Neural progenitor cell (in vitro differentiated cells): Measurements from ENCODE around the gene COPS8. TPM values are rescaled to one million over a fixed set of nuclear protein-coding genes. Genes with fewer than 3 reads are reported as not detected.

ENCODE experiments used
- DNase-seq: peaks from one replicate; pipeline ENCODE4 v3.0.0-alpha.2; 2016; ENCODE audit warnings: low spot score
- H2AFZ ChIP-seq: fragments of 200-600 bp; sonication (generic); replicated peaks from 2 replicates; pipeline ENCODE4 v1.6.1; 2016; ENCODE audit warnings: antibody characterized with exemption
- H3F3A ChIP-seq: fragments of 200-600 bp; sonication (generic); 2 replicates; pipeline ENCODE4 v1.6.1; 2016; ENCODE audit warnings: antibody characterized with exemption, low read depth
- H3K27ac ChIP-seq: fragments of 200-600 bp; sonication (generic); 2 replicates; pipeline ENCODE4 v1.5.1; 2016; ENCODE audit warnings: mild to moderate bottlenecking
- H3K27me3 ChIP-seq: fragments of 200-600 bp; sonication (generic); 2 replicates; pipeline ENCODE4 v1.6.1; 2016; ENCODE audit warnings: mild to moderate bottlenecking, moderate library complexity
- H3K36me3 ChIP-seq: fragments of 200-600 bp; sonication (generic); 2 replicates; pipeline ENCODE4 v1.5.1; 2016
- H3K4me1 ChIP-seq: fragments of 200-600 bp; sonication (generic); 2 replicates; pipeline ENCODE4 v1.6.1; 2016; ENCODE audit warnings: mixed run types
- H3K4me2 ChIP-seq: fragments of 200-600 bp; sonication (generic); 2 replicates; pipeline ENCODE4 v1.6.1; 2016
- H3K4me3 ChIP-seq: fragments of 200-600 bp; sonication (generic); 2 replicates; pipeline ENCODE4 v1.5.1; 2016
- H3K79me2 ChIP-seq: fragments of 200-600 bp; sonication (generic); 2 replicates; pipeline ENCODE4 v1.6.1; 2016; ENCODE audit warnings: low read depth
- H3K9ac ChIP-seq: fragments of 200-600 bp; sonication (generic); 2 replicates; pipeline ENCODE4 v1.6.1; 2016
- H3K9me3 ChIP-seq: fragments of 200-600 bp; sonication (generic); 2 replicates; pipeline ENCODE4 v1.5.1; 2016; ENCODE audit warnings: low read depth
- H4K20me1 ChIP-seq: fragments of 200-600 bp; sonication (generic); 2 replicates; pipeline ENCODE4 v1.6.1; 2016; ENCODE audit warnings: low read depth
- H3K27ac Mint-ChIP-seq: 3 replicates; pipeline ENCODE4 v1.8.0; 2021; ENCODE audit warnings: mixed read lengths
- H3K27me3 Mint-ChIP-seq: 2 replicates; pipeline ENCODE4 v1.8.0; 2022; ENCODE audit warnings: low read depth, mild to moderate bottlenecking, inconsistent platforms, moderate library complexity, mixed read lengths; ENCODE audit not compliant: insufficient read depth
- H3K36me3 Mint-ChIP-seq: 3 replicates; pipeline ENCODE4 v1.8.0; 2021; ENCODE audit warnings: mixed read lengths
- H3K4me1 Mint-ChIP-seq: 3 replicates; pipeline ENCODE4 v1.8.0; 2021; ENCODE audit warnings: mixed read lengths
- H3K4me3 Mint-ChIP-seq: 3 replicates; pipeline ENCODE4 v1.8.0; 2021; ENCODE audit warnings: mild to moderate bottlenecking, moderate library complexity, mixed read lengths
- H3K9me3 Mint-ChIP-seq: 3 replicates; pipeline ENCODE4 v1.8.0; 2020; ENCODE audit warnings: mixed read lengths
- CTCF ChIP-seq: fragments of 200-600 bp; sonication (generic); IDR thresholded peaks from 2 replicates; pipeline ENCODE4 v1.5.1; 2017; ENCODE audit warnings: antibody characterized with exemption, mild to moderate bottlenecking
- EZH2 ChIP-seq: fragments of 200-600 bp; sonication (generic); IDR thresholded peaks from 2 replicates; pipeline ENCODE4 v1.6.1; 2017; ENCODE audit warnings: antibody characterized with exemption, mild to moderate bottlenecking, moderate library complexity
- EZH2phosphoT487 ChIP-seq: fragments of 200-600 bp; sonication (generic); IDR thresholded peaks from 2 replicates; pipeline ENCODE4 v1.6.1; 2017; ENCODE audit warnings: antibody characterized with exemption
- total RNA-seq: library from RNA; depleted of rRNA; stranded (reverse); fragments of >200 nt; gene quantifications from 2 replicates; pipeline ENCODE4 v1.2.3, GENCODE V29; 2015; ENCODE audit warnings: low replicate concordance

Gene COPS8
- total RNA-seq, 1 donor from 2014 or later, result 267 TPM

GRCh38 chr2:237121321-237121720 lies 35.6 kb downstream of the COPS8 start:
- H3K4me1 ChIP-seq, result no peaks in the 10 kb centered on the region
- Mint-ChIP-seq H3K27ac (no peak overlapping the region), H3K36me3 (no peaks in the 10 kb centered on the region), H3K4me3 (no peak overlapping the region), H3K27me3 (peaks cover 2% of the 10 kb centered on the region), H3K9me3 (peaks cover 2% of the 10 kb centered on the region), H3K4me1 (no peaks in the 10 kb centered on the region)
- no peaks in the 10 kb centered on the region for H3K36me3 ChIP-seq
- H3K9me3 ChIP-seq, result no peaks in the 10 kb centered on the region
- no peaks in the 10 kb centered on the region for H3K79me2 ChIP-seq
- H3K27me3 ChIP-seq, result no peaks in the 10 kb centered on the region
- no peak overlapping the region for H3K4me2 ChIP-seq
- H3K27ac ChIP-seq, result no peak overlapping the region
- H3F3A ChIP-seq, result no peaks in the 10 kb centered on the region
- H4K20me1 ChIP-seq, result no peaks in the 10 kb centered on the region
- H3K9ac ChIP-seq, result no peak overlapping the region
- no peak overlapping the region for H3K4me3 ChIP-seq
- H2AFZ ChIP-seq, result no peak overlapping the region
- DNase-seq, result no peak
- TF ChIP-seq EZH2phosphoT487, result no peak
- TF ChIP-seq CTCF, result no peak
- TF ChIP-seq EZH2, result no peak

DNA sequence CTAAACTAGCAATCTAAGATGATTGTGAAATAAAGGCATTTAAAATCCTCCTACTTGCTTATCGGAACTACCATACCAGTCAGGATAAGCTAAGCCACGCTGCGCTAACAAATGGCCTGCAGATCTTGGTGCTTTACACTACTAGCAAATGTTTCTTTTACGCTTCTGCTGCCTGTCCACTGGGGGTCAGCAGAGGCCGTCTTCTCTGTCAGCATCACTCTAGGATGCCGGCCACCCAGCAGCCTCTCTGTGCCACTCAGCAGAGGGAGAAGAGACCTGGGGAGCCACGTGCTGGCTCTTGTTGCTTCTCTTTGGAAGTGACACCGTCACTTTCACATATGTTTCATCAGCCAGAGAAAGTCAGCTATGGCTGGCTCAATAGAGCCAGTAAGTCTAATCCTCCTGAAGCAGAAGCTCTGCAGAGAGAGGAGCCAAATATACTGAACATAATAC lies 36.6 kb downstream of the COPS8 start:
- Mint-ChIP-seq H3K4me3 (no peak overlapping the region), H3K9me3 (peaks cover 2% of the 10 kb centered on the region), H3K36me3 (no peaks in the 10 kb centered on the region), H3K27me3 (peaks cover 2% of the 10 kb centered on the region), H3K4me1 (no peaks in the 10 kb centered on the region), H3K27ac (no peak overlapping the region)
- TF ChIP-seq EZH2phosphoT487 (no peak), CTCF (peak; percentile 54)
- H3K4me1 ChIP-seq, result no peaks in the 10 kb centered on the region
- no peak overlapping the region for H3K4me3 ChIP-seq
- H2AFZ ChIP-seq, result no peak overlapping the region
- no peaks in the 10 kb centered on the region for H3F3A ChIP-seq
- no peaks in the 10 kb centered on the region for H3K79me2 ChIP-seq
- DNase-seq, result peak; percentile 50
- no peaks in the 10 kb centered on the region for H4K20me1 ChIP-seq
- H3K36me3 ChIP-seq, result no peaks in the 10 kb centered on the region
- H3K9ac ChIP-seq, result no peak overlapping the region
- H3K9me3 ChIP-seq, result no peaks in the 10 kb centered on the region
- no peak overlapping the region for H3K27ac ChIP-seq
- no peak overlapping the region for H3K4me2 ChIP-seq
- H3K27me3 ChIP-seq, result no peaks in the 10 kb centered on the region

GRCh38 chr2:237124820-237125219 lies 39.1 kb downstream of the COPS8 start:
- Mint-ChIP-seq H3K36me3 (no peaks in the 10 kb centered on the region), H3K4me3 (no peak overlapping the region), H3K9me3 (peaks cover 2% of the 10 kb centered on the region), H3K4me1 (peaks cover 3% of the 10 kb centered on the region), H3K27me3 (peaks cover 2% of the 10 kb centered on the region), H3K27ac (no peak overlapping the region)
- Histone ChIP-seq H3K36me3 (no peaks in the 10 kb centered on the region), H3K4me2 (no peak overlapping the region), H3F3A (peaks cover 8% of the 10 kb centered on the region), H2AFZ (no peak overlapping the region), H3K27me3 (no peaks in the 10 kb centered on the region), H4K20me1 (no peaks in the 10 kb centered on the region), H3K9ac (no peak overlapping the region), H3K27ac (no peak overlapping the region), H3K9me3 (no peaks in the 10 kb centered on the region), H3K4me1 (peaks cover 6% of the 10 kb centered on the region), H3K4me3 (no peak overlapping the region), H3K79me2 (no peaks in the 10 kb centered on the region)
- TF ChIP-seq EZH2phosphoT487, result no peak
- no peak for TF ChIP-seq CTCF
- TF ChIP-seq EZH2, result no peak
- DNase-seq, result no peak
